Stimulated activated CD8-positive, alpha-beta memory T cell treated with anti-CD3 and anti-CD28 coated beads, Interleukin-15, amount 100 ng/mL, for 48 hours (primary cell): ENCODE results near the gene CAMSAP1.
A peak's percentile ranks its signal among the peaks of the same experiment; 100 is the strongest.
"Not testable (repeated sequence)": the region's sequence is repeated elsewhere in the genome, so short reads cannot be mapped to it uniquely, and the experiment has no call there.

ENCODE experiments used
- DNase-seq, 2 donors: peaks; one replicate each; pipeline ENCODE4 v3.0.0-alpha.2; 2020; ENCODE audit warnings: low read depth in 2 of 2

The CAMSAP1 gene

DNA sequence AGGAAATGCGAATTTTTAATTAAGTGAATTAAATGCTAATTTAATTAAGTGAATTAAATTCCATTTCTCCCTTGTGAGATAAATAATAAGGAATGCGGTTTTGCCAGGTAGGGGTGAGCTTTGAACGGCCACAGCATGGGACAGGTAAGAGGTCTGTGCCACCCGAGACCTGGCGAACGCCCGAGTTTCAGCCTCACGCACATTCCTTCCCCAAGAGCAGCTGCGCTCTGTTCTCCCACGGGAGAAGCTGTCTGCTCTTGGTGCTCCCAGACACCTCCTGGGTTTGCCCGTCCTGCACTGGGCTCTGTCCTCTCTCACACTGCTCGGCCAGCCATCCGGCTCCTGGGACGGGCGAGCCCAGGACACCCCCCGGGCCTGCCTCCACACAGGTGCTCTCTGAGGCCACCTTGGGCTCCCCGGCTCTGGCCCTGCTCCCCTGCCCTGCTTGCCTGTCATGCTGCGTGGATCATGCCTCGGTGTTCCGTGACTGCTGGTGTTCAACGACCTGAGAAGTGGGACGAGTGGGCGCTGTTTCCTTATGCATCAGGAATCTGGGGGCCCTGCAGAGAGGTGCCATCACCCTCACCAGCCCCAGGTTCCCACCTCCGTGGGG is 13.7 kb upstream of the CAMSAP1 start:
- no peak for DNase-seq

DNA sequence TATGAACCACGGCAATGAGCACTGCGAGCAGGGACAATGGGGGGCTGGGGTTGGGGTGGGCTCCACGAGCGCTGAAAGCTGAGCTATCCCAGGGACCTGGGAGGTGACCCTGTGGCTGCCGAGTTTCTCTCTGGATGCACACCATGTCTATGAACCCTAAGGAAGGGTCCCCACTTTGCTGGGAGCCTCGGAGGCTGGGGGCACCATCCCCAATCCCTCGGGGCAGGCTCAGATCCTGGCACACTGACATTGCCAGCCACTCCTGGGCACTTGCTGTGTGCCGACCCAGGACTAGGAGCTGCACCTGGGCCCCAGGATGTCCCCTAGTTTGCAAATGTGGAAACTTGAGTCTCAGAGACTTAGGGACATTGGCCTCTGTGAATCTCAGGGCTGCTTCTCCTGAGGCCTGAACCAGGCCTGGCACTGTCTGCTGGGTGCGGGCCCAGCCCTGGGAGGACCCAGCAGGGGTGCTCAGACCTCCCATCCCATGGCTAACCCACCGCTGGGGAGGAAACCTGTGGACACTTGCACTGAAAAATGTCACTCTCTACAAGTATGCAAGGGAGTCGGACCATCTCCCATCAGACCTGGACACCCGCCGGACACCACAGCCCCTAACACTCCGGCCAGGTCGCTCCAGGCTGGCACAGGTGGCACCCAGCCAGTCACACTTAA is 13.0 kb upstream of the CAMSAP1 start:
- DNase-seq = no peak

DNA sequence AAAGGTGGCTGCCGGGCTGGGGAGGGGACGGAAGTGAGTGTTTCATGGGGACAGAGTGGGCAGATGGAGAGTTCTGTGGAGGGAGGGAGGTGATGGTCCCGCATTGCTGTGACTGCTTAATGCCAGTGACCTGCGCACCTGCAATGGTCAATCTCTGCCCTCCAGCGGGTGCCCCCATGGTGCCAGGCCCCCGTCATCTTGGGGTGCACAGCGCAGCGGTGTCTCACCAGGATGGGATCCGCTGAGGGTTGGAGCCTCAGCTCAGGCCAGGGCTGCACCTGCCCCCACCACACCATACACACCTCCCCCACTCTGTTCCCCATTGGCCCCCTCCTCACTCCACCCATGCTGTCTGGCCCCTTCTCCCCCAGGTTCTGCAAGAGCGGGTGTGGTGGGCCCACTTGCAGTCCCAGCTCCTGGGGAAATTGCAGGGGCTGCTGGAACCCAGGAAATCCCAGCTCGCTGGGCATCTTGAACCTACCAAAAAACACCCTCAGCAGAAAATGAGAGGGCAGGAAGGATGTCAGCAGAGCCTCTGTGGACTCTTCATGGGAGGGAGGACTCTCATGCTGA is 12.1 kb upstream of the CAMSAP1 start:
- DNase-seq = no peak

DNA sequence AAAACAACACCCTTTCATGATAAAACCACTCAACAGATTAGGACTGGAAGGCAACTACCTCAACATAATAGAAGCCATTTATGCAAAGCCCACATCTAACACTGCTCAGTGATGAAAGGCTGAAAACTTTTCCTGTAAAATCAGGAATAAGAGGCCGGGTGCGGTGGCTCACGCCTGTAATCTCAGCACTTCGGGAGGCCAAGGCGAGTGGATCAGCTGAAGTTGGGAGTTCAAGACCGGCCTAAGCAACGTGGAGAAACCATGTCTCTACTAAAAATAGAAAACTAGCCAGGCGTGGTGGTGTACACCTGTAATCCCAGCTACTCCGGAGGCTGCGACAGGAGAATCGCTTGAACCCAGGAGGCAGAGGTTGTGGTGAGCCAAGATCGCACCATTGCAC is 8.9 kb upstream of the CAMSAP1 start:
- DNase-seq = not testable (repeated sequence)

DNA sequence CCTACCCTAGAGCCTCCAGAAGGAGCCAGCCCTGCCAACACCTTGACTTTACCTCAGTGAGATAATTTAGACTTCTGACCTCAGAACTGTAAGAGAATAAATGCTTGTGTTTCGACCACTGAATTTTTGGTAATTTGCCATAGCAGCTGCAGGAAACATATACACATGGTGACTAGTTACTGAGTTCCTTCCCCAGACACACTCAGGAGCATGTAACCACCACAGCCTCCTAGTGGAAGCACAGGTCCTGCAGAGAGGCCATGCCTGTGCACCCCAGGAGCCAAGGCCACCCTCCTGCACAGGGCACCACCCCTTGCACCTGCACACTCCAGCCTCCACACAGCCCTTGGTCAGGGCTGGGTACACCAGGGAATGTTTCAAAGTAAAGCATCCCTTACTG is 7.6 kb upstream of the CAMSAP1 start:
- DNase-seq = no peak

DNA sequence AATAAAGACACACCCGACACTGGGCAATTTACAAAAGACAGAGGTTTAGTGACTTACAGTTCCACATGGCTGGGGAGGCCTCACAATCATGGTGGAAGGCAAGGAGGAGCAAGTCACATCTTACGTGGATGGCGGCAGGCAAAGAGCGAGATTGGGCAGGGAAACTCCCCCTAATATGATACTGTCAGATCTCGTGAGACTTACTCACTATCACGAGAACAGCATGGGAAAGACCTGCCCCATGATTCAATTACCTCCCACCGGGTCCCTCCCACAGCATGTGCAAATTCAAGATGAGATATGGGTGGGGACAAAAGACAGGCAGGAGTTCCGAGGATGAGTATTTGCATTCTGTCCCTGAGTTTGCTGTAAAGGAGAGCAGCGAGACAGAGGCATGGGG is 3.9 kb upstream of the CAMSAP1 start:
- not testable (repeated sequence) for DNase-seq

DNA sequence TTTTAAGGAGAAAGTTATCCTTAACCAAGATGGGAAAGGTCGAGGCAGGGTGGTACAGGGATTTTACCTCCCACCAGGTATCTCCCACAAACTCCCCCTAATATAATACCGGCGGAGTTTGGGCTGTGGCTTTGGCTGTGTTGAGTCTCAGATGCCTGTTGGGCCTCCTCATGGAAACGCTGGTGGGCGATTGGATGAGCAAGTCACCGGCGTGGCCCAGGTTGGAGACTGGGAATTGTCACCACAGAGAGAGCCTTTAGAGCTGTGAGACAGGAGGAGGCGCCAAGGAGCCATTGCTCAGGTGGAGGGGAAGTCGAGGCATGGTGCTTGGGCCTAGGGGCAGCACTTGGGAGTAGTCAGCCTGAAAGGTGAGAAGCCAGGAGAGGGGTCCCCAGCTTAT is 3.4 kb upstream of the CAMSAP1 start:
- DNase-seq = no peak

DNA sequence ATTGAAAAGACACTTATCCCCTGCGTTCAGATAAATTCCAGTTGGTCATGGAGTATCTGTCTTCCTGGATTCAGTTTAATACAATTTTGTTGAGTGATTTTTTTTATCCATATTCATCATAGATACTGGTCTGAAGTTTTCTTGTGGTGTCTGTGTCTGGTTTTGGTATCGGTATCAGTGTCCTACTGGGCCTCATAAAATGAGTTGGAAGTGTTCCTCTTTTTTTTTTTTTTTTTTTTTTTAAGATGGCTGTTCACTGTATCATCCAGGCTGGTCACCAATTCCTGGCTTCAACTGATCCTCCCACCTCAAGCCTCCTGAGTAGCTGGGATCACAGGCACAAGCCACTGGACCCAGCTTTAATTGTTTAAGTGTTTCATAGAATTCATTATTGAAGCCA is 2.9 kb upstream of the CAMSAP1 start:
- DNase-seq = no peak

DNA sequence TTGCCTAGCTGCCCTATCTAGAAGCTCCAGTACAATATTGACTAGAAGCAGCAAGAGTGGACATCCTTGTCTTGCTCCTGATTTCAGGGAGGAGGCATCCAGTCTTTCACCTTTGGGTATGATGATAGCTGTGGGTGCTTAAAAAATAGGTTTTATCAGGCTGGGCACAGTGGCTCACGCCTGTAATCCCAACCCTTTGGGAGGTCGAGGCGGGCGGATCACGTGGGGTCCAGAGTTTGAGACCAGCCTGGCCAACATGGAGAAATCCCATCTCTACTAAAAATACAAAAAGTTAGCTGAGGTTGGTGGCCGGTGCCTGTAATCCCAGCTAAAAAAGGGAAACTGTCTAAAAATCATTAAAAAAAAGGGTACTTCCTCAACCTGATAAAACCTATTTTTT is 2.0 kb upstream of the CAMSAP1 start:
- no peak for DNase-seq

DNA sequence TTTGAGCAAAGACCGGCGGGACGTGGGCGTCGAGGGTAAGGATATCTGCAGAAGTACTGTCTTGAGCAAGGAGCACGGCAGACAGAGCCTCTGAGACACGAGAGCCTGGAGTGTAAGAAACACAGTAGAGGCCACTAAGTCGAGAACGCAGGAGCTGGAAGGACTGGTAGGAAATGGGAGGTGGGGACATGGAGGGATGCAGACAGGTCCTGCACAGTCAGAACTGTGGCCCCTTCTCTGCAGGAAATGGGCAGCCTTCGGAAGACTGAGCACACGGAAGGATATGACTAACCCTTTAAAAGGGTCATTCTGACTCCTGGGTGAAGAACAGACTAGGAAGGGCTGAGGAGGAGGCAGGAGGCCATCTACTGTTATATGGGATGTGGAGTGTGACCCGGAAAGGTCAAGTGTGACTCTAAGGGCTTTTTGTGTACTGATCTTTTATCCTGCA is 1.4 kb upstream of the CAMSAP1 start:
- DNase-seq = no peak

DNA sequence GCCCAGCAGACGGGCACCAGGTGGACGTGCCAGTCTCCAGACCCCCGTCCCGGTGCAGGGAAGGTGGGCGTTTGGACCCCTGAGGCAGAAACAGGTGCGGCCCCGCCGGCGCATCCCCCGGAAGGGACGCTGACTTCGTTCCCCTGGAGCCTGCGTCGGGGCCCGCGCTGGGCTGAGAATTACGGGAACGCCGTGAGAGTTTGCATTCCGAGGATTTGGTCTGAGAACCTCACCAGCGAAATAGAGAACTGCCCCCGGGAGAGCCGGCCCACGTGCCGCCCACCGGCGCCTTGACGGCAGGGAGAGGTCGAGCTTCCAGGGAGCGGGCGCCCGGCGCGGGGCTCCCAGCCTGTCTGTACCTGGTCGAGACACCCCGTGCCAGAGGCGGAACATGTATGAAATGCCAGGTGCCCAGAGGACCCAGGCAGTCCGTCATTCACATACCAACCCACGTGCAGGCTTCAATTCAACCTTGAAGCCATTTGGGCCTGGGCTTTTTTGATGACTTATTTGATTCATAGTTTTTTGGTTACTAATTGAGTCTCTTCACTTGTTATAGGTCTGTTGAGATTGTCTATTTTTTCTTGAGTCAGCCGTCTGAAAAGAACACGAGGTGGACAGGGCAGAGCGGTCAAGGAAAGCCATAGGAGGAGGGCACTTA is 877 bp upstream of the CAMSAP1 start:
- DNase-seq = no peak

DNA sequence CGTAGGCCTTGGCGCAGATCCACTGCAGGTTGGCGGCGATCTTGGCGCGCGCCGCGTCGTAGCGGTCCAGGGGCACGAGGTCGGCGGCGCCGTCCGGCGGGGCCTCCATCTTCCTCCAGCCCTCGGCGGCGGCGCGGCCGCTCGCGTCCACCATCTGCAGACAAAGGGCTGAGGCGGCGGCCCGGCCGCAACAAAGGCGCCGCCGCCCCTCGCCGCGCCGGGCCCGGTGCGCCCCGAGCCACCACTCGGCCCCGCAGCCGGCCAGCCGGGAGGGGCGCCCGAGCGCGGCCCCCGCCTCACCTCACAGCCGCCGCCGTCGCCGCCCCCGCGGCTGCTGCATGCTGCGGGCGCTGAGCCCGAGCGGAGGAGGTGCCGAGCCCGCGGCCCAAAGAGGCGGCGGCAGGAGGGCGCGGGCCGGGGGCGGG is 328 bp downstream of the CAMSAP1 start:
- DNase-seq = no peak

DNA sequence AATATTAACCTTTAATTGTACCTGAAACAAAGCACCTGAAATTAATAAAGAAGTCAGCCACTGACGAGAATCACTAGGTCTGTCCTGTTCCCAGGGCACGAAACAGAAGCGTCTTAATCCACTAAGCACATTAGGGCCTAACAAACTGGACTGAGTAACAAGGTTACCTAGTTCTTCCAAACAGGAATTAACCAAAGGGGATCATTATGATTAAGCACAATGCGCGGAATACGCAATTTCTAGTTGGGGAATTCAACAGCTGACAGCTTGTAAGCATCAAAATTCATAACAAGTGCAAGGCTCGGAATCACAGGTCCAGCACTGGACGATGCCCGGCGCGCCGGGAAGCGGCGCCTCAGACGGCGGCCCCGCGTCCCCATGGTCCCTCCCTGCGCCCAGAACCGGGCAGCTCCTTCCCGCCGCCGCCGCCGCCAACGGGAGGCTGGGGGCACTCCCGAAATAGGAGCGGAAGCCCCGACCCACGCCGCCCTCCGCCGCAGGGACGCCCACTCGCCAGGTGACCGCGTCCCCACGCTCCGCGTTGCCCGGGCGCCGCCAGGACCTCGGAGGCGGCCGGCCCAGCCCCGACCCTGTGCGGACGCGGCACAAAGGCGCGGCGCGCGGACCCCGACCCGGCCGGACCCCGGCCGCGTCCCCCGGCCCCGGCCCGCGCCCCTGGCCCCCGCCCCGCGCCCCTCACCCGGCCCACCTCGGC is 898 bp downstream of the CAMSAP1 start:
- DNase-seq = no peak

DNA sequence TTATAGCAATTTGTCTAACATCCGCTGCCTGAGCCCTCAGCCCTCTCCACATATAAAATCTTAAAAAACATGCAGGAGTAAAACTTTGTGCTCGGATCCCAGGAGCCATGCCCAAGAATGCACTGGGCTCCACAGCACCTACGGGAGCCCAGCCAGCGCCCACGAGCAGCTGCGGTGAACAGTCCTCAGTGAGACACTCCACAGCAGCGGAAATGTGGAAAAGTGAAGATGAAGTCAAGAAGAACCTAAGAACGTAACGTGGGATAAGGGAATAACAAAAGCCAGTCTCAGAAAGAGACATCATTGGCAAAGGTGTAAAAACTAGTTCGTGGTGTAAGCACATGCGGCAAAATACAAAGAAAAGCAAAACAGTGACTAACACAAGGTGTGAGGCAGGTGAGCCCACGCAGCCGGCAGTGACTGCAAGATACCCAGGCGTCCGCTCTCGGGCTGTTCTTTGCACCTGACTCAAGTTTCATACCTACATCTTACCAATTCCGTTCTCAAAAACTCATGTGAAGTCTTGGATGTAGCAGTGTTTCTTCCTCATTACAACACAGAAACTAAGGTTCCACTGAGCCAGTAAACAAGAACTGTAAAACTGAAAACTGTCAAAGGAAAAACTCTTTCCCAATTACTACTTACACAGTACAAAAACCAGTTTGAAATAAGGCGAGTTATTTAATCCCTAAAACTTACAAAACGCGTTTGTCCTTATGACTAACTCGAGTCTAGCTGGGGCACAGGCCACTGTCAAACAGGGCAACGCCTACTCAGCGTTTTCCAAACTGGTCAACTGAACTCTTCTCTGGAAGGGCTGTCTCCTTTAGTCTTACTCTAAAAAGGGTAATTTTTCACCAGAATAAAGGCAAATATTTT is 1.7 kb downstream of the CAMSAP1 start:
- DNase-seq = peak; percentile 41 to 70

DNA sequence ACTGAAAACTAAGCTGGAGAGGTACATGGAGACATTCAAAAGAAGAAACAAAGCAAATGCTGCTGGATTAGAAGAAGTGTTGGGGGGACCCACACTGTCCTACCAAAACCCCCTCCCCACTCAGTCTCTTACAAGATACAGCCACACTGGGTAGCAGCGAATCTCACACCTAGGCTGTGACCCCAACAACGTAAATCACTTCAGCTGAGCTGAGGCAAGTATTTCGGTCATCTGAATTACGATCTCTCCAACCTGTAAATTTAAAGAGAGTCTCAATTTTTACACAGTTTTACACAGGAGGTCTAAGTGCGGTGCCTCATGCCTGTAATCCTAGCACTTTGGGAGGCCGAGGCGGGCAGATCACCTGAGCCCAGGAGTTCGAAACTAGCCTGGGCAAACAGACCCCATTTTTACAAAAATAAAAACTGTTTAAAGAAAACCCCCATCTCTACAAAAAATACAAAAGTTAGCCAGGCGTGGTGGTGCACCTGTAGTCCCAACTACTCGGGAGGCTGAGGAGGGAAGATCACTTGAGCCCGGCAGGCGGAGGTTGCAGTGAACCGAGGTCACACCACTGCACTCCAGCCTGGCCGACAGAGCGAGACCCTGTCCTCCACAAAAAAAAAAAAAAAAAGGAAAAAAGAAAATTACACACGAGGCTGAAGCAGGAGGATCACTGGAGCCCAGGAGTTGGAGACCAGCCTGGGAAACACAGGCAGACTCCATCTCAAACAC is 3.4 kb downstream of the CAMSAP1 start:
- no peak for DNase-seq

DNA sequence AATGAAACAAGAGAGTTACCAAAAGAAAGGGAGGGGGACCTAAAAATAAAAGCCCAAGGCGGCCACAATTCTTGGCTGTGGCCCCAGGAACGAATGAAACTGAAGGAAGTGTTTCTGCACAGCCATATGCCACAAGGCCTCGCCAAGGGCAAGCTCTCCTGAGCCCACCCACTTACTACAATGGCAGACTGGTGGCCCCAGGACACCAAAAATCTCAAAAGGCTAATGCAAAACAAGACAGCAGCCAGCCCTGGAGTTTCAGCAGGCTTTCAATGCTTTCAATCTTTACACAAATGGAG is 4.0 kb downstream of the CAMSAP1 start:
- no peak for DNase-seq

DNA sequence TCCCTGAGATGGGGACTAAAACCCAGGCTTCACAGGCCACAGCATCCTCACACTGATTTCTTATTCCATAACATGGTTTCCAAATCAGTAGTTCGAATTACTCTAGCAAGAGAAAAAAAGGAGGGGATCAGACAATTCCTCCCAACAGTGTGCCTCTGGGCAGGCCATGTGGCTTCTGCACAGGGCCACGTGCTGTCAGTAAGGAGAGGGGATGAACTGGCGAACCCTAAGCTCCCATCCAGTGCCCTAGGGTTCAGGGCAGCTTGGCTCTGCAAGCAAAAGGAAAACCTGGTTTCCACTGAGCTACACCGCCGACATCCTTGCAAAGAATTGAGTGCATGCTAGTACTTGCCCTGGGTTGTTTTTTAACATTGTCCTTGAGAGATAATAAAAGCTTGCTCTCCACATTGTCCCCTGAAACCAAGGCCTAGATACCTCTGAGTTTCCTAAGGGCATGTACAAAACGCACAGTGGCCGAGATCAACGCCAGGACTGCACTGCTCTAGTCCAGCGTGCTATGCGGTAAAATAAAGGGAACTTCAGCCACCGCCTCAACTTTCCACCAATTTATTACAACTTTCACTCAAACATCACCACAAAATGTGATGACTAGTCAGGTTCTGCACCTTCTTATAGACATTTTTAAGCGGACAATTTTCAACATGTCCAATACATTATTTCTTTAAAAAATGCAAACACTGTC is 4.5 kb downstream of the CAMSAP1 start:
- no peak for DNase-seq

DNA sequence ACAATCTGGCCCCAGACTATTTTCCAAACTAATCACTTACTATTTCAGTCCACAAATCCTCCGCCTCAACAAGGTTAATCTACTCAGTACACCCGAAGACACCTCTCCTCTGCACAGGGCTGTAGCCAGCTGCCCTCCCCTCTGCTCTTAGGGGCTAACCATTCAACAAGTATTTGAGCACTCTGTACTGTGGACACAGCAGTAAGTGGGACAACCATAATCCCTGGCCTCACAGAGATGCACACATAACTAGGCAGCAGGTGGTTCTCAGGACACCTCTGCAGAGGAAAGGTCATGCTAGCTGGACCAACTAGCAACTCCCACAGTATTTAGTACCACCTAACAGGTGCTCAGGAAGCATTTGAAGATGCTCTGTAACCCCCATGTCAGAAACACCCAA is 5.5 kb downstream of the CAMSAP1 start:
- no peak for DNase-seq

DNA sequence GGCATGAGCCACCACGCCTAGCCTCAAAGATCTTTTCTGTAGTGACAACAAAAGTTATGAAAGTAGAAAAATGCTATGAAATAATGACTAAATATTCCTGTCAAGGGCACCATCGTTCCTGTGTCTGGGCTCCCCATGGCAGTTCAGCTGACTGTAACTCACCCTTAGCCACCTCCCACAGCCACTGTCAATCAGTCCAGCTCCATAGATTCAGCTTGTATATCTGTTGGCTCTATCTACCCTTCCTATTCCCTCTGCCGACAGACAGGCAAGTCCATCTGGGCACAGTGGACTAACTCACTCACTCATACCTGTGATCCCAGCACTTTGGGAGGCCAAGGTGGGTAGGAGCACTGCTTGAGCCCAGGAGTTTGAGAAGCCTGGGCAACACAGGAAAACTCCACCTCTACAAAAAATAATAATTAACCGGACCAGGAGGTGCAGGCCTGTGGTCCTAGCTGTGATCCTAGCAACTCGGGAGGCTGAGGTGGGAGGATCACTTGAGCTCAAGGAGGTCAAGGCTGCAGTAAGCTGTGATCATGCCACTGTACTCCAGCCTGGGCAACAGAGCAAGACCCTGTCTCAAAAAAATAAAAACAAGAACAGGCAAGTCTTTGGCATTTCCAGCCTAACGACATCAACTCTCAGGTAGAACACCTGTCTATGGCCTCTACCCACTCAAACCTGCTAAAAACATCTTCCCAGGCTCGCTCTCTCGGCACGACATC is 6.2 kb downstream of the CAMSAP1 start:
- DNase-seq = no peak
